Gastroesophageal sphincter (tissue), 4 donors: ENCODE data around the gene UQCC3. TPM values are rescaled to one million over a fixed set of nuclear protein-coding genes. Genes with fewer than 3 reads are reported as not detected.
A peak's percentile ranks its signal among the peaks of the same experiment; 100 is the strongest.

Source experiments
- ATAC-seq: fragments of 150-250 bp; one replicate; pipeline ENCODE4 v1.9.1; 2016; ENCODE audit warnings: mild to moderate bottlenecking, moderate library complexity
- H3K27ac ChIP-seq, 4 donors: fragments of 200-600 bp; sonication (generic) in 3 of 4; 1 replicate in 3 of 4; 2 replicates in 1 of 4; pipeline ENCODE4 v1.5.1; 2016 to 2019
- H3K27me3 ChIP-seq: fragments of 200-600 bp; sonication (generic); one replicate; pipeline ENCODE4 v1.5.1; 2019
- H3K36me3 ChIP-seq, 2 donors: fragments of 200-600 bp; sonication (generic); one replicate each; pipeline ENCODE4 v1.5.1; 2019; ENCODE audit warnings: control low read depth in 1 of 2
- H3K4me1 ChIP-seq, 3 donors: fragments of 200-600 bp; sonication (generic); 1 replicate in 2 of 3; 2 replicates in 1 of 3; pipeline ENCODE4 v1.5.1; 2016 to 2019; ENCODE audit warnings: control low read depth in 2 of 3
- H3K4me3 ChIP-seq, 2 donors: fragments of 200-600 bp; sonication (generic); one replicate each; pipeline ENCODE4 v1.5.1; 2019; ENCODE audit warnings: mild to moderate bottlenecking in 1 of 2, moderate library complexity in 1 of 2
- H3K9me3 ChIP-seq, 3 donors: fragments of 200-600 bp; sonication (generic); one replicate each; pipeline ENCODE4 v1.5.1; 2017 to 2019; ENCODE audit warnings: control low read depth in 2 of 3
- EP300 ChIP-seq: sonication (generic); formaldehyde crosslinking; IDR thresholded peaks from one replicate; pipeline ENCODE4 v1.6.1; 2017; ENCODE audit warnings: antibody characterized with exemption, mild to moderate bottlenecking
- POLR2A ChIP-seq, 2 donors: fragments of 450-650 bp; IDR thresholded peaks; one replicate each; pipeline ENCODE4 v1.6.1; 2017; ENCODE audit warnings: antibody characterized with exemption in 2 of 2, mild to moderate bottlenecking in 2 of 2, moderate library complexity in 1 of 2
- POLR2AphosphoS5 ChIP-seq: sonication (generic); formaldehyde crosslinking; IDR thresholded peaks from one replicate; pipeline ENCODE4 v1.6.1; 2017; ENCODE audit warnings: antibody characterized with exemption
- WGBS, 2 donors: methylation state at CpG; one replicate each; pipeline ENCODE4 v1.1.5; 2018; ENCODE audit warnings: low coverage in 1 of 2; 5-methylcytosine and 5-hydroxymethylcytosine counted together
- small RNA-seq, 4 donors: library from RNA; depleted of rRNA; stranded (forward); fragments of <200 nt; gene quantifications; one replicate each; pipeline ENCODE3, GENCODE V24; 2016
- total RNA-seq, 4 donors: library from RNA; depleted of rRNA; stranded (reverse); fragments of >200 nt; gene quantifications; one replicate each; pipeline ENCODE4 v1.1.0, GENCODE V29; 2016
- TF ChIP-seq, protein P1 (sequence below), 4 experiments: fragments of 200-600 bp in 2 of 4; fragments of 450-650 bp in 2 of 4; sonication (generic) in 1 of 4; IDR thresholded peaks; one replicate each; pipeline ENCODE4 v1.5.1; 2017 to 2019; ENCODE audit warnings: antibody characterized with exemption in 4 of 4, mild to moderate bottlenecking in 2 of 4, moderate library complexity in 2 of 4

Gene UQCC3
- total RNA-seq, 4 donors from 2014 or later, result 7.3 to 10.1 (median 8.4) TPM

DNA sequence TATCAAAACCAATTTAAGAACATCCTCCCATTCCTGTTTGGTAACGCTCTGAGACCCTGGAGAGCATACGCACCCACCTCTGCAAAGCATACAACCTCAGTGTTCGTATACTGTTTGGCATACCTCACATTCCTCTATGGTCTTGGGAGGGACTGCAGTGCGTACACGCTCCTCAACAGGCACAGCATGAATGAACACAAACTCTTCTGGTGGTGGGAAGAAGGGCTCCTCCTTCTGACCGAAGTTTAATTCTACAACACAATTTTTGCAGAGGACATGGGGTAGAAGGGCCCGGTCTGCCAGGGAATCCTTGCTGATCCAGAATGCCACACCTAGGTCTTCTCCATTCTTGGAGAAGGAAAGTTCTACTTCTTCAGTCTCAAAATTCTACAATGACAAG lies 50.5 kb downstream of the UQCC3 start:
- peaks cover 29 to 72% of the 10 kb centered on the region in 2 donors for H3K36me3 ChIP-seq
- no peaks in the 10 kb centered on the region for H3K27me3 ChIP-seq
- H3K9me3 ChIP-seq, result no peaks in the 10 kb centered on the region
- WGBS, 2 donors, result 64% methylated on average over 3 to 4 of the region's 7 CpGs
- peak overlapping the region in 2 of 4 donors; percentile 18 to 52 for H3K27ac ChIP-seq
- H3K4me3 ChIP-seq, result no peak overlapping the region
- TF ChIP-seq EP300 (no peak), POLR2AphosphoS5 (no peak), POLR2A (IDR thresholded peaks at IDR 0.05) (no peak)
- TF ChIP-seq, protein P1, sequence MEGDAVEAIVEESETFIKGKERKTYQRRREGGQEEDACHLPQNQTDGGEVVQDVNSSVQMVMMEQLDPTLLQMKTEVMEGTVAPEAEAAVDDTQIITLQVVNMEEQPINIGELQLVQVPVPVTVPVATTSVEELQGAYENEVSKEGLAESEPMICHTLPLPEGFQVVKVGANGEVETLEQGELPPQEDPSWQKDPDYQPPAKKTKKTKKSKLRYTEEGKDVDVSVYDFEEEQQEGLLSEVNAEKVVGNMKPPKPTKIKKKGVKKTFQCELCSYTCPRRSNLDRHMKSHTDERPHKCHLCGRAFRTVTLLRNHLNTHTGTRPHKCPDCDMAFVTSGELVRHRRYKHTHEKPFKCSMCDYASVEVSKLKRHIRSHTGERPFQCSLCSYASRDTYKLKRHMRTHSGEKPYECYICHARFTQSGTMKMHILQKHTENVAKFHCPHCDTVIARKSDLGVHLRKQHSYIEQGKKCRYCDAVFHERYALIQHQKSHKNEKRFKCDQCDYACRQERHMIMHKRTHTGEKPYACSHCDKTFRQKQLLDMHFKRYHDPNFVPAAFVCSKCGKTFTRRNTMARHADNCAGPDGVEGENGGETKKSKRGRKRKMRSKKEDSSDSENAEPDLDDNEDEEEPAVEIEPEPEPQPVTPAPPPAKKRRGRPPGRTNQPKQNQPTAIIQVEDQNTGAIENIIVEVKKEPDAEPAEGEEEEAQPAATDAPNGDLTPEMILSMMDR (IDR thresholded peaks at IDR 0.05), result no peak
- H3K4me1 ChIP-seq, result peaks cover 0 to 64% (median 12%) of the 10 kb centered on the region in 3 donors
- no peak for ATAC-seq

Small RNA genes within 50 kb of the gene (small RNA-seq; reads per million reads assigned to genes)
- gene SNORA57, result 0 reads per million in 4 donors

Other genes with a start within 250 kb of the UQCC3 start
- 1,000 to 10,000 TPM; 1,348 to 2,181 (median 1,745) TPM for gene AHNAK, start 124.9 kb upstream of the UQCC3 start, total RNA-seq
- 1,000 to 10,000 TPM; 1,070 to 1,712 (median 1,374) TPM for gene EEF1G, start 97.8 kb upstream of the UQCC3 start, total RNA-seq
- gene TUT1, start 80.2 kb upstream of the UQCC3 start, total RNA-seq, result 1 to 10 TPM; 3.8 to 9.6 (median 7.6) TPM
- gene MTA2, start 69.8 kb upstream of the UQCC3 start, total RNA-seq, result 10 to 100 TPM; 67.9 to 88.7 (median 85.6) TPM
- 10 to 100 TPM; 25.4 to 36.7 (median 31.9) TPM for gene EML3, start 58.9 kb upstream of the UQCC3 start, total RNA-seq
- gene ROM1, start 58.4 kb upstream of the UQCC3 start, total RNA-seq, result 10 to 100 TPM in 3 of 4 donors, 1 to 10 TPM in 1; 3.0 to 18.3 (median 10.7) TPM
- 10 to 100 TPM; 11.4 to 25.8 (median 22.4) TPM for gene B3GAT3, start 49.7 kb upstream of the UQCC3 start, total RNA-seq
- 100 to 1,000 TPM in 3 of 4 donors, 10 to 100 TPM in 1; 87.8 to 151 (median 134) TPM for gene GANAB, start 25.1 kb upstream of the UQCC3 start, total RNA-seq
- 10 to 100 TPM; 12.6 to 19.0 (median 14.5) TPM for gene INTS5, start 18.4 kb upstream of the UQCC3 start, total RNA-seq
- gene C11orf98, start 6.5 kb upstream of the UQCC3 start, total RNA-seq, result 10 to 100 TPM; 19.3 to 39.5 (median 26.8) TPM
- 10 to 100 TPM in 1 of 4 donors, 1 to 10 TPM in 3; 2.0 to 18.6 (median 7.3) TPM for gene CSKMT, start 6.4 kb upstream of the UQCC3 start, total RNA-seq
- 1 to 10 TPM; 1.2 to 3.9 (median 2.2) TPM for gene LBHD1, start 594 bp downstream of the UQCC3 start, total RNA-seq
- 100 to 1,000 TPM; 162 to 185 (median 174) TPM for gene UBXN1, start 7.4 kb downstream of the UQCC3 start, total RNA-seq
- gene LRRN4CL, start 17.9 kb downstream of the UQCC3 start, total RNA-seq, result 10 to 100 TPM; 20.1 to 42.1 (median 32.1) TPM
- 10 to 100 TPM; 25.7 to 37.8 (median 29.2) TPM for gene BSCL2, start 35.8 kb downstream of the UQCC3 start, total RNA-seq
- gene GNG3, start 36.0 kb downstream of the UQCC3 start, total RNA-seq, result not detected
- gene HNRNPUL2, start 55.8 kb downstream of the UQCC3 start, total RNA-seq, result 10 to 100 TPM; 24.2 to 43.7 (median 31.0) TPM
- 10 to 100 TPM; 12.5 to 20.5 (median 19.8) TPM for gene TTC9C, start 56.8 kb downstream of the UQCC3 start, total RNA-seq
- gene ZBTB3, start 82.5 kb downstream of the UQCC3 start, total RNA-seq, result 10 to 100 TPM in 3 of 4 donors, 1 to 10 TPM in 1; 8.8 to 15.8 (median 12.3) TPM
- 10 to 100 TPM; 34.4 to 49.5 (median 39.5) TPM for gene POLR2G, start 89.9 kb downstream of the UQCC3 start, total RNA-seq
- gene TAF6L, start 99.7 kb downstream of the UQCC3 start, total RNA-seq, result 10 to 100 TPM in 3 of 4 donors, 1 to 10 TPM in 1; 5.5 to 23.4 (median 14.5) TPM
- gene TMEM179B, start 115.7 kb downstream of the UQCC3 start, total RNA-seq, result 10 to 100 TPM; 25.8 to 50.7 (median 33.9) TPM
- 10 to 100 TPM; 17.0 to 25.8 (median 19.1) TPM for gene TMEM223, start 120.3 kb downstream of the UQCC3 start, total RNA-seq
- 10 to 100 TPM; 33.2 to 72.3 (median 57.2) TPM for gene NXF1, start 133.8 kb downstream of the UQCC3 start, total RNA-seq
- 10 to 100 TPM; 23.3 to 31.6 (median 27.8) TPM for gene STX5, start 160.4 kb downstream of the UQCC3 start, total RNA-seq
- gene TEX54, start 161.2 kb downstream of the UQCC3 start, total RNA-seq, result not detected
- 10 to 100 TPM; 26.6 to 46.8 (median 39.3) TPM for gene WDR74, start 167.9 kb downstream of the UQCC3 start, total RNA-seq
- 100 to 1,000 TPM in 1 of 4 donors, 10 to 100 TPM in 3; 66.9 to 144 (median 80.2) TPM for gene SLC3A2, start 209.2 kb downstream of the UQCC3 start, total RNA-seq
- gene CHRM1, start 249.7 kb downstream of the UQCC3 start, total RNA-seq, result under 1 TPM in 3 of 4 donors, not detected in 1; 0.16 to 0.89 (median 0.27) TPM